SK-N-SH (cell line): Measurements from ENCODE around the gene UCKL1.

ENCODE experiments used
- ELF1 ChIP-seq: IDR thresholded peaks from 2 replicates; pipeline ENCODE4 v1.4.0; 2012
- EP300 ChIP-seq, 2 experiments: IDR thresholded peaks; 2 replicates each; pipeline versions ENCODE4 v1.4.0 to v1.6.1; 2012; ENCODE audit warnings: borderline replicate concordance in 1 of 2, low read depth in 1 of 2, low read length in 1 of 2
- MXI1 ChIP-seq: IDR thresholded peaks from 2 replicates; pipeline ENCODE4 v1.6.1; 2012; ENCODE audit warnings: mild to moderate bottlenecking, low read depth, low read length, improper control_type of control experiment
- SIN3A ChIP-seq: IDR thresholded peaks from 2 replicates; pipeline ENCODE4 v1.6.1; 2012; ENCODE audit warnings: low read depth, mild to moderate bottlenecking, low read length, moderate library complexity, borderline replicate concordance
- TAF1 ChIP-seq: IDR thresholded peaks from 2 replicates; pipeline ENCODE4 v1.6.1; 2012; ENCODE audit warnings: low read depth, mild to moderate bottlenecking, low read length, moderate library complexity, borderline replicate concordance
- TF ChIP-seq, protein P1 (sequence below): fragments of 200-600 bp; sonication (generic); IDR thresholded peaks from 2 replicates; pipeline ENCODE4 v1.6.1; 2017; ENCODE audit warnings: antibody characterized with exemption, mild to moderate bottlenecking, moderate library complexity
- TF ChIP-seq, protein P2 (sequence below): IDR thresholded peaks from 2 replicates; pipeline ENCODE4 v1.4.0; 2012; ENCODE audit warnings: low read depth, borderline replicate concordance

GRCh38 chr20:63919130-63919529 is 37.1 kb downstream of the UCKL1 start:
- TF ChIP-seq, protein P1, sequence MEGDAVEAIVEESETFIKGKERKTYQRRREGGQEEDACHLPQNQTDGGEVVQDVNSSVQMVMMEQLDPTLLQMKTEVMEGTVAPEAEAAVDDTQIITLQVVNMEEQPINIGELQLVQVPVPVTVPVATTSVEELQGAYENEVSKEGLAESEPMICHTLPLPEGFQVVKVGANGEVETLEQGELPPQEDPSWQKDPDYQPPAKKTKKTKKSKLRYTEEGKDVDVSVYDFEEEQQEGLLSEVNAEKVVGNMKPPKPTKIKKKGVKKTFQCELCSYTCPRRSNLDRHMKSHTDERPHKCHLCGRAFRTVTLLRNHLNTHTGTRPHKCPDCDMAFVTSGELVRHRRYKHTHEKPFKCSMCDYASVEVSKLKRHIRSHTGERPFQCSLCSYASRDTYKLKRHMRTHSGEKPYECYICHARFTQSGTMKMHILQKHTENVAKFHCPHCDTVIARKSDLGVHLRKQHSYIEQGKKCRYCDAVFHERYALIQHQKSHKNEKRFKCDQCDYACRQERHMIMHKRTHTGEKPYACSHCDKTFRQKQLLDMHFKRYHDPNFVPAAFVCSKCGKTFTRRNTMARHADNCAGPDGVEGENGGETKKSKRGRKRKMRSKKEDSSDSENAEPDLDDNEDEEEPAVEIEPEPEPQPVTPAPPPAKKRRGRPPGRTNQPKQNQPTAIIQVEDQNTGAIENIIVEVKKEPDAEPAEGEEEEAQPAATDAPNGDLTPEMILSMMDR: no peak
- TF ChIP-seq, protein P2, sequence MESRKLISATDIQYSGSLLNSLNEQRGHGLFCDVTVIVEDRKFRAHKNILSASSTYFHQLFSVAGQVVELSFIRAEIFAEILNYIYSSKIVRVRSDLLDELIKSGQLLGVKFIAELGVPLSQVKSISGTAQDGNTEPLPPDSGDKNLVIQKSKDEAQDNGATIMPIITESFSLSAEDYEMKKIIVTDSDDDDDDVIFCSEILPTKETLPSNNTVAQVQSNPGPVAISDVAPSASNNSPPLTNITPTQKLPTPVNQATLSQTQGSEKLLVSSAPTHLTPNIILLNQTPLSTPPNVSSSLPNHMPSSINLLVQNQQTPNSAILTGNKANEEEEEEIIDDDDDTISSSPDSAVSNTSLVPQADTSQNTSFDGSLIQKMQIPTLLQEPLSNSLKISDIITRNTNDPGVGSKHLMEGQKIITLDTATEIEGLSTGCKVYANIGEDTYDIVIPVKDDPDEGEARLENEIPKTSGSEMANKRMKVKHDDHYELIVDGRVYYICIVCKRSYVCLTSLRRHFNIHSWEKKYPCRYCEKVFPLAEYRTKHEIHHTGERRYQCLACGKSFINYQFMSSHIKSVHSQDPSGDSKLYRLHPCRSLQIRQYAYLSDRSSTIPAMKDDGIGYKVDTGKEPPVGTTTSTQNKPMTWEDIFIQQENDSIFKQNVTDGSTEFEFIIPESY: no peak
- no peak for TF ChIP-seq SIN3A
- no peak for TF ChIP-seq ELF1
- TF ChIP-seq EP300 (IDR thresholded peaks at IDR 0.05; ENCODE audit: borderline replicate concordance in 1 of 2, low read depth in 1 of 2, low read length in 1 of 2): no peak
- no peak for TF ChIP-seq TAF1
- TF ChIP-seq MXI1: no peak
